HG03097 (cell line): ENCODE data around the gene SCN4A.
"Not testable (repeated sequence)": the region's sequence is repeated elsewhere in the genome, so short reads cannot be mapped to it uniquely, and the experiment has no call there.

Experiments used
- ATAC-seq: cut with Tn5 transposase; IDR thresholded peaks from one replicate; pipeline ENCODE4 v1.9.1; 2021; ENCODE audit not compliant: unreplicated experiment, low FRiP score

The SCN4A gene

DNA sequence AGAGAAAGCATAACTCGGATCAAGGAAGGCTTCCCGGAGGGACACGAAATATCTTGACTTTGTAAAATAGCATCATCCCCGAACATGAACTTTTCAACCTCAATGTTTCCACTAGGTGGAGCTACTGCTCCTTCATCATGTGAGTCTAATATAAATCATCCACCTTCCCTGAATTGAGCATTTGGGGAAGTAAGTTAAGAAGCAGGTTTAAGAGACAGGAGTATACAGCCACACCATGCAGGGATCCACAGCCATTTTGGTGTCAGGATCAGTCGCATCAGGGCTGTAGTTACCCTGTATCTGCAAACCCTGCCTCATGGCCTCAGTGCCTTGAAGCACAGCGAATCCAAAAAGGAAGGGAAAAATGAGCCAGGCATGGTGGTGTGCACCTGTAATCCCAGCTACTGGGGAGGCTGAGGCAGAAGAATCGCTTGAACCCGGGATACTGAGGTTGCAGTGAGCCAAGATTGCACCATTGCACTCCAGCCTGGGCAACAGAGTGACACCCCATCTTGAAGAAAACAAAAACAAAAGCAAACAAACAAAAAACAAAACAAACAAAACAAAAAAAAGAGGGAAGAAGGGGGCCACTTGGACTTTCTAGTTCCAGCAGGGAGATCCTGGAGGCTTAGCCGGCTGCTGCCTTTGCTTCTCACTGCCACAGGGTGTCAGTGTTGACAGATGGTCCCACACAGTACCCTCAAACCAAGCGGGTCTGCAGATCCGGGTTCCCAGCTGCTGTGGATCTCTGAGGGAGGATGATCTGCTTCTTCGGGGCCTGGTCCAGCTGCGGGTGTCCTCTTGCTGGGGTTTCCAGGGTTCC is 83.5 kb downstream of the SCN4A start:
- ATAC-seq, result not testable (repeated sequence)
